ENCODE data around the gene TRPM1.

TRPM1 gene

DNA sequence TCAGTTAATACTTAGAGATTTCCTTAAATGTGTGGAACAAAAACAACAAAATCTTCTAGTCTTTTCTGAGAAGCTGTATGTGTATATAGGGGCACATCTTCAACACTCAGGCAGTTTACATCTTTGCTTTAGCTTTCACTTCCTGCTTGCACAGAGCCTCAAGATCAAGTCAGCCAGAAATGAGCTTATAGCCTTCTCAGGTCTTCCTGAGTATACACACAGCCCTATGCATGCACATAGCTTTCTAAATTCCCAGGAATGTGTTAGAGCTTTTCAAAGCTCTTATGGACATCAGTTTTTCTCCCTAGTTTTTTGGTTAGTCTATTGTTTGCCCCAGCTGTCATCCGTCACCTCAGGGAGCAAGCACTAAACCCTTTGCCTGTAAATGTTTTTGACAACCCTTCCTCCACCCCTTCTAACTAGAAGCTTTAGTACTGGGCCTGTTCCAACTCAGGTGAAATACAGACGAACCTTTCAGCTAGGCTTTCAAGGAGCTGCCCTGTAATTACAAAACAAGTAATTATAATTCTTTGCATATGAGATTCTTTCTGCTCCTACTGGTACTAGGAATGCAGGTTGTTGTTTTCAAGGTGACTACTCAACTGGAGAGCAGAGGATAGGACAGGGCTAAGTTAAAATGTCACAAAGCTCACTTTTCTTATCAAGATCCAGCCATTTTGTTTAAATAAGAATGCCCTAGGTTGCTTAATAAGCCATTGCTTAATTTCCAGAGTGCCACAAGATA, 87.5 kb downstream of the TRPM1 start:
- no peak for FAIRE-seq

DNA sequence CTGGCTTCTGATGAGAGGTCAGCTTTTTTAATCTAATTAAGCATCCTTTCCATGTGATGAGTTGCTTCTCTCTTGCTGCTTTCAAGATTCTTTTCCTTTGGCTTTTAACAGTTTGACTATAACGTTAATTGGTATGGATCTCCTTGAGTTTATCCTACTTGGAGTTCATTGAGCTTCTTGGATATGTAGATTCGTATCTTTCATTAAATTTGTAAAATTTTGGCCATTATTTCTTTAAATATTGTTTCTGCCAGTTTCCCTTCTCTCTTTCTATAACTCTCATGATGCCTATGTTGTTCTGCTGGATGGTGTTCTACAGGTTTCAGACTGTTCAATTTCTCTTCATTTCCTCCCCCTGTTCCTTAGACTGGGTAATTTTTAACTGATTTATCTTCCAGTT, 89.1 kb downstream of the TRPM1 start:
- no peak for FAIRE-seq

DNA sequence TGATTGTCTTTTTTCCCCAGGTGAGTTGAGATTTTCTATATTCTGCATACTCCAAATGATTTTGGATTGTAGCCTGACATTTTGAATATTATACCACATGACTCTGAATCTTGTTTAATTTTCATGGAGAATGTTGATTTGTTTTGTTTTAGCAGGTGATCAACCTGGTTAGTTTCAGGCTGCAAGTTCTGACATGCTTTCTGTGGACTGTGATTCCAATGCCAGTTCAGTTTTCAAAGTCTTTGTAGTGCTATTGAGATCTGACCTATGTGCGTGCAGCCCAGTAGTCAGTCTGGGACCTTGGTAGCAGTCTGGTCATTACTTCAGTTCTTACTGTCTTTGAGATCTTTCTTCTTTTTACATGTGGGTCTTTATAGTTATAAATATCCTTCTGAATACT, 91.5 kb downstream of the TRPM1 start:
- no peak for FAIRE-seq

DNA sequence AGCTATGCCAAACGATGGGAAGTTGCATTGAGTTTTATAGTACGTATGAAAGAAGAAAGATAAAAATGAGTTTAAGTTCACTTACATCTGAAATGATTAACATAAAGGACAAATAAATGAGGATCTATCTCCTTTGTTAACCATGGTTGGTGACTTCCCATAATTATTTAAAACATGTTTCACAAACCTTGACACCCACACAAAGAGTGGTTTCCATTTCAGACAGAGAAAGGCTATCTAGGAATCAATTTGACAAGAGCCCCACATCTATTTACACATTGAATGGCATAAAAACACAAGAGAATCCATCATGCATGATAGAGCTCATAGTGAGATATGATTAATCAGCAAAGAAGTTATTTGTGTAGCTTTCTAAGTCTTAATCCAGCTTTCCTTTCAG, 95.9 kb downstream of the TRPM1 start:
- no peak for FAIRE-seq

DNA sequence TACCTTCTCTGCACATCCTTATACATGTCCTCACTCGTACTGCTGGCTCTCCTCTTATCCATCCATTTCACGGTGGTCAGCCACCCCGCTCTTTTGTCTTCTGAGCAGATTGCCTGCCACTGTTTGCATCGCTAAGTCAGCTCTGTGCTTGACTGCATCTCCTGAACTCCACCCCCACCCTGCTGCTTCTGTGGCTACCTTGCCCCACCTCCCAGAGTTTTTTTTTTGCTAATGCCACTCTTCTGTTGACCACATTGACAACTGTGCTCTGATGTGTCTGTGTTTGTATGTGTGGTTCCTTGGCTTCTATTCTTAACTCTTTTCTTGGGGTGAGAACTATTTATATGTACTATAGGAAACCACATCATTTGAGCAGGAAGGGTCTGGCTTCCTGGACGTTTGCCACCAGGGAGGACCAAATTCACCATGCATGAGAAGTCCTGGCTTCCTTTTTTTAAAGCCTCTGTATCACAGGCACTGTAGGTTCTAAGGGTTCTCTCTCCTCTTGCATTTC, 97.2 kb downstream of the TRPM1 start:
- no peak for FAIRE-seq

DNA sequence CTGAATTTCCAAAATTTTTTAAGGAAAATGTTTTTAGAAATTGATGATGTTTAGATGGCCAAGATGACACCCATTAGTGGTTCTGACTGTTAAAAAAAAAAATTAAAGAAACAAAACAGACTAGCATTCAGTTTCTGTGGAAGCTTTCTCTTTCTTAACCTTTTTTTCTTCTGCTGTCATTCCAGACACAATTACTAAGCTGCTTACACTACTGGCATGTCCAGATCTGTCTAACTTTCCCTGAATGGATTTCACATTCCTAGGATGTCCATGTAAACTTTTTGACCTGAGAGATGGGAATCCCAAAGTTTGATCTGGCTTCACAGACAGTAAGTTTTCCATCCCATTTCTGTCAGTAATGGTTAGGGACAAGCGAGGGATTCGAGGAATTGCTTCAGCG, 99.8 kb downstream of the TRPM1 start:
- no peak for FAIRE-seq

DNA sequence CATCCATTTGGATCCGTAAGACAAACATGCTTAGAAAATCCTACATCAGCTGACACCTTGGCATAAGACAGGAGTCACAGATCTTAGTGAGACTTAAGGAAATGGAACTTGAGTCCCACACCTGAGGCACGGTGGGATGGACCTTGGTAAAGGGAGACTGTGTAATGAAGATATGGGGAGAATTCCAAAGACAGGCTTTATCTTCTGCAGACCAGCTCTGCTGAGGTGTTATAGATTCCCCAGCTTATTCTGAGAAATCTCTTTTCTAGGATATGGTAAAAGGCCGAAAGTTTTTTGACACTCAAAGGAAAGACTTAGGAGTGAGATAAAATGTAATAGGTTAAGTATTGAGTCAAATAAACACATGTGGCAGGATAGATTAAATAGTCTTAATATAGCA, 101.8 kb downstream of the TRPM1 start:
- FAIRE-seq: no peak

DNA sequence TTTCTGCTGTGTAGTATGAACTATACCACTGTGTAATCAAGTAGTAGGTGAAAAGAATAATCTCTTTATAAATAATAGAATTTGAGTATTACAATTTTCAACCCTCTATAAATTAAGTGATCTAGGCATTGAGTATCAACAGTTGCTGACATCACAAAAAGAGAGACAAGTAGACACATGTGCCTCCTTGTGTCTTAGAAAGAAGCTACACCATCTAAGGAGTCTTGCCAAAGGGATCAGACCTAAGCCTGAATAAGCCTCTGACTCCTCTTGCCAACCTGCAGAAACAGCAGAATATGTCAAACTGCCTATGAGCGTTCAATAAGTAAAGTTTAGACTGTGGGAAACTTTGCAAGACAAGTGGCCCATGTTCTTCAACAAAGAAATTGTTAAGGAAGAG, 104.3 kb downstream of the TRPM1 start:
- FAIRE-seq: no peak

DNA sequence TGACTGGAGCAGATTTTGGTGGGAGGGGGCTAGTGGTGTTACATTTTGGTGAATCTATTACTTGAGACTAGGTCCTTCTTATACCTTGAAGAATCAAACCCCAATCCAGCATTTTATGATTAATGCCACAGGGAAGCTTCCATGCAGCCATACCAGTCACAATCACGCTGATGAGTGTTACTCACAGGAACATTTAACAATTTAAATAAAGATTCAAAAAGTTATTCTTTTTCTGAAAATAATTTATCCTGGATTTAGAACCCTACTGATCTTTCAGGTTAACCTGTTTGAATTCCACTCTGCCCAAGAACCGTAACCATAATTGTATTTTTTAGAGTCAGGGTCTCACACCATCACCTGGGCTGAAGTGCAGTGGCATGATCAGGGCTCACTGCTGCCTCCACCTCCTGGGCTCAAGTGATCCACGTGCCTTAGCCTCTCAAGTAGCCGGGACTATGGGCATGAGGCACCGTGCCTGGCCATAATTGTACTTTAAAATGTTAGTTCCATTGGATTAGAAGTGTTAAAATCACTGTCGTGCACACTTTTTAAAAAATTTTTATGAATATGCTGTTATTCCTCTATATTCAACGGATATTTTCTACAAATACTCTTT, 109.2 kb downstream of the TRPM1 start:
- no peak for FAIRE-seq

DNA sequence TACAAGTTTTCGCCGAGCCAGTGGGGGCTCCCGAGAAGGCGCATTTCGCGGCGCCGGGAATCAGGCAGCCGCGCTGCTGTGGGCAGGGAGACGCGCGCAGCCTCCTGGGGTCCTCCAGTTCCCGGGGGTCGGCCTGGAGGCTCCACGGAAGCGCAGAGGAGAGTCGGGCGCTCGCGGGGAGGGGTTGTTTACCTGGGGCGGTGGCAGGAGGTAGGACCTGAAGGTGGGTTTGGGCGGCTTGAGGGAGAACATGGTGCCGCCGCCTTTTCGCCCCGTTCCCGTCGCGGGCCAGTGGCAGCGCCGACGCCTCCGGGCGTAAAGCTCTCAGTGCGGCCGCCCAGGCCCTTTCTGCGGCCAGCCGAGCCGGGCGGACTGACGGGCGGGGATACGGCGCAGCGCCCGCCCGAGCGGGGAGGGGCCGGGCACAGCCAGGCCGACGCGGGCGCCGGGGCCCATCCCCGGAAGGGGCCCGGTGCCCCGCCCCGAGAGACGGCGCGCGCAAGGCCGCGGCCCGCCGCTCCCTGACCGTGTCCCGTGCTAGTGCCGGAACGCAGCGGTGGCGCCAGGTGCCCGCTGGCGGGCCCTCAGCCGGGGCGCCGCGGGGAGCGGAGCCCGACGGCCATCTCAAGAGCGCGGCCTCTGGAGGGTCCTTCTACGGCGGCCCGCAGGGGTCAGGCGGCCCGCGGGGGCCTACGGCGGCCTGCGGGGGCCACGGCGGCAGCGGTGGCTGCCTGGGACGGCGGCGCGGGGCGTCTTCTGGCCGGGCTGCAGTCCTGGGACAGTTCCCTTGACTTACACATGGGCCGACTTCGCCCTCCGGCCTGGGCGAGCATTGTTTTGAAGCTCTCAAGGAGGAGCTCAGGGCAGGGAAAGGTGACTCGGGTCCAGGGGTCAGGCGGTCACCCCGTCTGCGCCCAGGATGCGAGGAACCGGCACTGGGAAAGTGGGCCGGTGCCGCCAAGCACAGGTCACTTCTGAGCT, 110.0 kb downstream of the TRPM1 start, which contains the start of gene MTMR10:
Gene MTMR10, minus strand, starts transcription at position 374 of the 981 bp plus-strand sequence. Its CDS starts 122 bp downstream, at position 252.
- FAIRE-seq: no peak

DNA sequence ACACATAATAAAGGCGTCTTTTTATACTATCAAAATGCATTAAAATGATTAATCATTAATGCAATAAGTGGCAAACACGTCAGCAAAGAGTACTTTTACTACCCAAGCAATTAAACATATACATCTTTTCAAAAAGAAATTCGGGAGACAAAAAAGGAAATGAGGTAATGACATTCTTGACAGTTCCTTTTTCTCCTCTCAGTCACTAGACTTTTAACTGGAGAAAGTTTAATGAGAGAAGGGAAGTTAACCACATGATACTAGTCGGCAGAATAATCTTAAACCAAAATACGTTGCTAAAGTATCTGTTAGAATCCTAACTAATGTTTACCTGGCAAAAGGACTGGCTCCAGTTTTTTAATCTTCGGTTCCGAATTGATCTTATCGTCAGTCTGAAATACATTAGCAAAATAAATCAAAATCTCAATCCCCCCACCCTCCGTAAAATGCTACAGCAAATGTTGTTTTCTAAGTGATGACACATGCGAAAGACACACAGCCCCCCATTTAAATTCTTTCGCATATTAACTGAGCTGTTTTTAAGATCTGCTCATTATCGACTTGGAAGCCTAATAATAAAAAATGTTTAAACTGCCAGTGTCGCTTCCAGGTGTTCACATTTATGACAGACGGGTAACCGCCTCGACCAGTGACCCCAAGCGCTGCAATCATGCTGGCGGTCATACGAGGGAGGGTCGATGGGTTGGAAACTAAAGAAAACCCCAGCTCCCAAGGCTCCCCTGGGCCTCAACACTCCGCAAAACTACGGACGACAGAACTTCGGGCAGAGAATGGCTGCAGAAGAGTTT, 110.9 kb downstream of the TRPM1 start:
- no peak for FAIRE-seq

DNA sequence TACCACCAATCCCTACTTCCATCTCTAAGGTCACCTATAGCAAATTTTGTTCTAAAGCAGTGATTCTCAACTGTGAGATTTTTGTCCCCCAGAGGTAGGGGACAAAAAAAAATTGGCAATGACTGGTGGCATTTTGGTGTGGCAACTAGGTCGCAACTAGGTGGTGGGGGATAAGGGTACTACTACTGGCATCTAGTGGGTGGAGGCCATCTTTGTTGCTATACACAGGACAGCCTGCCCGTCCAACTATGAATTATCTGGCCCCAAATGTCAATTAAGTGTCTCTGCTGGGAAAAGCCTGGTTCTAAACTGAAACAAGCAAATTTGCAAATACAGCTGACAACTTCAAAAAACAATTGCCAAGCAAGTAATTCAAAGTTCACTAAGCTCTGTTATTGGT, 111.5 kb downstream of the TRPM1 start:
- no peak for FAIRE-seq

DNA sequence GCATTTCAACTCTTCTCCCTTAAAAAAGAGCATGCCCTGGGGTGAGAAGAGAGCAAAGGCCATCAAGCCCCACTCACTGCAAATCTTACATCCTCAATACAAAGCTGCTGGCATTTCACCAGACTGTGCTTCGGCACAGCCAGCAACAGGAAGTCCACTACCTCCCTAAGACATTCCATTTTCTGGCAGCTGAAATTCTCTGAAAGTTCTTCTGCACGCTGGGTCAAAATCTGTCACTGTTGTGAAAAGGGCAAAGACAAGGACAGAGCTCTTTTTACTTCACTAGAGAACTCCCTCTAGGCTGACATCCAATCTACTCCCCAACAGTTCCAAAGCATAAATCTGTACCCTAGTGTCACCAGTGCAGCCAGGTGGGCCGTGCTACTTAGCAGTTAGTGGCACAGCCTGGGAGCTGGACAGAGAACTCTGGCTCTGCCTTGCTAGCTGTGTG, 116.4 kb downstream of the TRPM1 start:
- FAIRE-seq: no peak

DNA sequence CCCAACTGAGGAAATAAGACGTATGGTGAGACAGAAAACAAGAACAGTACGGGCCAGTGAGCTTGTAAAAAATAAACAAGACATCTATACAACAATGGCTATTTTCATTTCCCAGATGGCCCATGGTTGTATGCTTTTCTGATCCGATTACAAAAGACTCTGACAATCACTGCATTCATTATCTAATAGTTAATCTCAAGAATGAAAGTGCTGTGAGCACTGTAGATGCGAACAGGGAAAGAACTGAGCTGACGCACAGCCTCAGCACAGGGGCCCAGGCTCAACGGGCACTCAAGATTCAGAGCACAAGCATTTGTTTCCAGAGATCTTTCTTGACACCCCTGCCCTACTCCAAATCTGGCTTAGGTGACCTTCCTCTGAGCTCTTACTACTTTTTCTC, 117.0 kb downstream of the TRPM1 start:
- FAIRE-seq: no peak

DNA sequence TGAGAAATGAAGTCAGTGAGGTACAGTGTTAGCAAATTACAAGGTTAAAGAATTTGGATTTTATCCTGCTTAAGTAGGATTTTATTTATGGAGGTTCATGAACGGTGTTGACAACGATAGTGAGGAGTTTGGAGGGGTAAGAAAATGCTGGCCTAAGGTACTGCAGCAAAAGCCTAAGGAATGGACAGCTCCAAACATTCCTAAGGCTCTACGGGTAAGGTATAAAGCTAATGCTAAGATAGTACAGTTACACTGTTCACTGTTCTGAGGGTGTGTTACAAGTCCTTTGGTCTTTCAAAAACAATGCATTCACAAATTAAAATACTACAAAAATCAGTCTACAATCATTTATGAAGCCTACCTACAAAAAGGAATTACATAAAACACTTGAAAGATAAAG, 117.4 kb downstream of the TRPM1 start:
- FAIRE-seq: no peak

DNA sequence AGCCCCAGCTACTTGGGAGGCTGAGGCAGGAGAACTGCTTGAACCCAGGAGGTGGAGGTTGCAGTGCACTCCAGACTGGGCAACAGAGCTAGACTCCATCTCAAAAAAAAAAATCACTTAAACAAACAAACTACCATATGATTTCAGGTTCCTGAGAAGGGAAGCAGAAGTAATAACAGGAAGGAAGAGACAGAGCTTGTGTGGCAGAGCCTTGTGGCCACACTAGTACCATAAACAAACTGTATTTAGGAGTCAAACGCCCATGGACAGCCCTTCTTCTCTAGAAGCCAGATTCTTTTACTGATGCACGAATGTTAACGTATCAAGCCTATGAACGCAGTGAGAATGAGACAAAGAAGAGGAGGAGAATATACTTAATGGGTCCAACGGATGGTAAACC, 122.1 kb downstream of the TRPM1 start:
- FAIRE-seq: no peak

DNA sequence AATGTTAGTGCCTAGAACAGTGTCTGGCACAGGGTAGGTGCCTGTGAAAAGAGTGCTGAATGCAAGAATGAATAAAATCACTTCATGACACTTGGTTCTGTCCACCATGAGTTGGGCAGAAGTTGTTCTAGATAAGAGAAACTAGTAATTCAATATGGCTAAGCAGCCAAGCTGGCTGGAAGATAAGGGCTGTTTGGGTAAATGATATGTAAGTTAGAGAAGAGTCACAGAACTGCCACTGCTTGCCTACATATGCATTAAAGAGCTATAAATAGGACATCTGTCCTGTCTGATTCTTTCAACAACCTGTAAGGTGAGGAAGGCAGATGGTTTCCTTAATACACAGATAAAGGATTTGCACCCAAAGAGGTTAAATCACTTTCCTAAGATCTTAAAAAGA, 123.2 kb downstream of the TRPM1 start:
- no peak for FAIRE-seq

DNA sequence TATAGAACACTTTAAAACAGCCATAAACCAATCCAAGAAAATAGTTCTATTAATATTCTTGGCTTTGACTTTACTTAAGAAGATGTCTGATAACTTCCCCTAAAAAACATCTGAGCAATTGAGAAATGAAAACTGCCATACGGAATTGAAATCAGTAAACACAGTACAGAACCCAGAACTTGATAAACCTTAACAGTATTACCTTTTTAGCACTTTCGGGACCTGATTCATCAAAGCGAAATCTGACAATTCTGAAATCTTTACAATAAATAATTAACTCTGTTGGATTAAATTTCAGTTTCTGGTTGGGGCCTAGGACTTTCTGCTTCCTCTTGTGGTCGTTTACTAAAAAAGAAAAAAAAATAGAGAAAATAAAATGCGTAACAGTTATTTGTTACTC, 127.4 kb downstream of the TRPM1 start:
- no peak for FAIRE-seq

DNA sequence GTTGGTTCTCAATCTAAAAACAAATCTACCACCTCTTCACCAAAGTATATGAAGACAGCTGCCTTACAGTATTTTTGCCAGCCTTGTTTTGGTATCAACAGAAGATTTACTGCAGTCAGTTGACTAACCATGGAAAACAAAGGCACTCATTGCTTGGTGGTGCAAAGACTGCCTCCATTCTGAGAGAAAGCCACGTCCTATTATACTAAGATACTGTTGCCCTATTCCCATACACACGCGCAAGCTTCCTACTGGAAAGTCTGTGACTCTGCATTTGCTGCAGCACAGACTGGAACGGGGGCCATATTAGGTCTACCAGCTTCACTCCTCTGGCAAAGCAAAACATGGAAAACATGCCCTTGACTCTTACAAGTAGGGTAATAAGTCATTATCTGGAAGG, 128.1 kb downstream of the TRPM1 start:
- FAIRE-seq: no peak

DNA sequence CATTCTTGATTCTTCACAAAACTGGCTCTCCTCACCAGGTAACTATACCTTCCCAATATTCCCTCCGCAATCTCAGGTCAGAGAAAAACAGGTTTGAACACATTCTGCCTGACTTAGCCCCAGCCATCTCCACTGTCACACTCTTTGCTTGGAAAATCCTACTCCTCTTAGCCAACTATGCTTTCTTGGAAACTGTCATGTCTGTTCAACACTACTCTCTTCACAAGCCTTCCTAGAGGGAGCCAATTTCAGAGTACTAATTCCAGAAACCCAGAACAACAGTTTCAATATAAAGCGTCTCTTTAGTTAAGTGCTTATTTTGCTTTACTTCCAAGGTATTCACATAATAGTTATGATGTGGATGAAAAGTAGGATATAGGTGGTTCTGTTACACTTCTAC, 131.8 kb downstream of the TRPM1 start:
- no peak for FAIRE-seq

DNA sequence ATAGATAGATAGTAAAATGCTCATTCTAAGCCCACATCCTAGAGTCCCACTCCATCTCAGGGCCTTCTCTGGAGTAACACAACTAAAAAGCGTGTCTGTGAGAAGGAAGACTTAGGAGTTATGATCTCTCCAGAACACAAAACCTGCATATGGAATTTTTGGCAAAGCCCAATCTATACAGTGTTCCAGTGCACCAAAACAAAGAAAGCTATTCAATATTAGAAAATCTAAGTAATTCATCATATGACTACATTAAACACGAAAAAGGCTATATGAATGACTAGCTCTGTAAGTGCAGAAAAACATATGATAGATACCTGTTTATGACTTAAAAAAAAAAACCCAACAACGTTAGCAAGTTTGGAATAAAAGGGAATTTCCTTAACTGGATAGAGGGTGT, 137.8 kb downstream of the TRPM1 start:
- FAIRE-seq: no peak

DNA sequence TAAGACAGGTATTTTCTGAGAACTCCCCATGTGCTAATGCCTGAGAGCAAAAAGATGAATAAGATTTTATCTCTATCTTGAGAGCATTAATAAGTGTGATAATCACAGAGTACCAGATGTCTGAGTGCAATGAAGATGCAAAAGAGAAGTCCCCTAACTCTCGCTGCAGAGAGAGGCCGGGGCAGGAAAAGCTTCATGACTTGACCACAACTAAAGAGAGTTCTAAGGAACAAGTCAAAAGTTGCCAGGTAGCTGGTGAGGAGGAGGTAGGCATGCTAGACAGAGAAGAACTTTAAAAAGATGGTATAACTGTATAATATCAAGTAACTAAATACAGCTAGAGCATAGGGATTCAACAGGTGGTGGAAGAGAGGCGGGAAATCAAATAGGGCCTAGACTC, 138.9 kb downstream of the TRPM1 start:
- FAIRE-seq: no peak

Data from colon (tissue), 2 donors.